Stimulated activated CD4-positive, alpha-beta T cell treated with anti-CD3 and anti-CD28 coated beads, Interleukin-4, amount 100 ng/mL, for 48 hours (primary cell): ENCODE results near the gene AGPAT3.
"Not testable (repeated sequence)": the region's sequence is repeated elsewhere in the genome, so short reads cannot be mapped to it uniquely, and the experiment has no call there.

ENCODE experiments used
- DNase-seq, 2 donors: peaks; one replicate each; pipeline ENCODE4 v3.0.0-alpha.2; 2020; ENCODE audit warnings: low read depth in 2 of 2

AGPAT3 gene, protein sequence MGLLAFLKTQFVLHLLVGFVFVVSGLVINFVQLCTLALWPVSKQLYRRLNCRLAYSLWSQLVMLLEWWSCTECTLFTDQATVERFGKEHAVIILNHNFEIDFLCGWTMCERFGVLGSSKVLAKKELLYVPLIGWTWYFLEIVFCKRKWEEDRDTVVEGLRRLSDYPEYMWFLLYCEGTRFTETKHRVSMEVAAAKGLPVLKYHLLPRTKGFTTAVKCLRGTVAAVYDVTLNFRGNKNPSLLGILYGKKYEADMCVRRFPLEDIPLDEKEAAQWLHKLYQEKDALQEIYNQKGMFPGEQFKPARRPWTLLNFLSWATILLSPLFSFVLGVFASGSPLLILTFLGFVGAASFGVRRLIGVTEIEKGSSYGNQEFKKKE

DNA sequence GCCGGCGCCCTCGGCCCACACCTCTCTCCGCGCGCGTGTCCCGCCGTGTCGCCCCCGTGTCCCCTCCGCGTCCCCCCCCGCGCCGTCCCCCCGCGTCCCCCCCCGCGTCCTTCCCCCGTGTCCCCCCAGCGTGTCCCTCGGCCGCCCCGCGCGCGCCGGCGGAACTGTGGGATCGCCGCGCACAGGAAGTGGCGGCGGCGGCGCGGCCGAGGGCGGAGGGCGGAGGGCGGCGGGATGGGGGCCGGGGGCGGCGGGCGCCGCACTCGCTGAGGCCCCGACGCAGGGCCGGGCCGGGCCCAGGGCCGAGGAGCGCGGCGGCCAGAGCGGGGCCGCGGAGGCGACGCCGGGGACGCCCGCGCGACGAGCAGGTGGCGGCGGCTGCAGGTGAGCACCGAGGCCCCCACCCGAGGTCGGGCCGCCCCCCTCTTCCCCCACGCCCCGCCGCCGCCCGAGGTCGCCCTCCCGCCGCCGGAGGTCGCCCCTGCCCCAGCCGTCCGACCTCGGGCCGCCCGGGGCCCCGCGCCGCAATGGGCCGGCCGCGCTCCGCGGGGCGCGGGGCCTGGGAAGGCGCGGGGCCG is at the start of gene AGPAT3:
TSS of gene AGPAT3 (plus strand) at position 262 of the 578 bp plus-strand sequence. CDS start 94,459 bp downstream, outside the sequence.
- peak; percentile 15 to 35 for DNase-seq

DNA sequence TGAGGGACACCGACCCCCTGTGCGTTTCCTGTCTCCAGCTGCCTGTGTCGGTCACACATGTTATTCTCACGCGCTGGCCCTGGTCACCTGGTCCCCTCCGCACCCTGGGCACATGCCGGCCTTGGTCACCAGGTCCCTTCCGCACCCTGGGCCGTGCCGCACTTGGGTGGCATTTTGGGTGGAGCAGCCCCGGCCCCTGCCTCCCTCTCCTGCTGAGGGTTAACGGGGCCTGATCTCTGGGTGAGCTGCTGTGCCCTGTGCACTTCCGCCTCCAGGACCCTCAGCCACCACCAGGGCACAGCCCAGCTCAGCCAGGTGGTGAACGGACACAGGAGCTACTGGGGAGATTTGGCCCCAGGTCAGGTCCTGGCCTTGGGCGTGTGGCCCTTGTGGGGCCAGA is 49.0 kb upstream of the AGPAT3 start:
- no peak for DNase-seq

DNA sequence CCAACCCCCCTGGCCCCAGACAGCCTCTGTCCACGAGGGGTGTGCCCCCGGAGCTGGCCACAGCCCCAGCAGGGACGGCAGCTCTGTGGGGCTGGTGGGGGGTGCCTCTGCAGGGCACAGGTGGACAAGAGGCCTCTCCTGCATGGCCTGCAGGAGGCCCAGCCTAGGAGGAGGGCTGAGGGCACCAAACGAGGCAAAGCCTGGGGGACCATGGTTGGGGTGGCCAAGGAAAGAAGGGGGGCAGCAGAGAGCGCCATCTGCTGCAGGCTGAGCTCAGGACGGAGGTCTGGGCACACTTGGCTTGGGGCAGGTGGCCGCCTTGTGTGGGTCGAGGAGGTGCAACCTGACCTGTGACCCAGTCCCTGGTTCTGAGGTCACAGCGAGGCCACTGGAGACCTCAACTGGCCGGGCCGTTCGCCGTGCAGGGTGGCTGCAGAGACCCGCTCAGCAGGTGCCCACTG is 48.4 kb upstream of the AGPAT3 start:
- no peak for DNase-seq

DNA sequence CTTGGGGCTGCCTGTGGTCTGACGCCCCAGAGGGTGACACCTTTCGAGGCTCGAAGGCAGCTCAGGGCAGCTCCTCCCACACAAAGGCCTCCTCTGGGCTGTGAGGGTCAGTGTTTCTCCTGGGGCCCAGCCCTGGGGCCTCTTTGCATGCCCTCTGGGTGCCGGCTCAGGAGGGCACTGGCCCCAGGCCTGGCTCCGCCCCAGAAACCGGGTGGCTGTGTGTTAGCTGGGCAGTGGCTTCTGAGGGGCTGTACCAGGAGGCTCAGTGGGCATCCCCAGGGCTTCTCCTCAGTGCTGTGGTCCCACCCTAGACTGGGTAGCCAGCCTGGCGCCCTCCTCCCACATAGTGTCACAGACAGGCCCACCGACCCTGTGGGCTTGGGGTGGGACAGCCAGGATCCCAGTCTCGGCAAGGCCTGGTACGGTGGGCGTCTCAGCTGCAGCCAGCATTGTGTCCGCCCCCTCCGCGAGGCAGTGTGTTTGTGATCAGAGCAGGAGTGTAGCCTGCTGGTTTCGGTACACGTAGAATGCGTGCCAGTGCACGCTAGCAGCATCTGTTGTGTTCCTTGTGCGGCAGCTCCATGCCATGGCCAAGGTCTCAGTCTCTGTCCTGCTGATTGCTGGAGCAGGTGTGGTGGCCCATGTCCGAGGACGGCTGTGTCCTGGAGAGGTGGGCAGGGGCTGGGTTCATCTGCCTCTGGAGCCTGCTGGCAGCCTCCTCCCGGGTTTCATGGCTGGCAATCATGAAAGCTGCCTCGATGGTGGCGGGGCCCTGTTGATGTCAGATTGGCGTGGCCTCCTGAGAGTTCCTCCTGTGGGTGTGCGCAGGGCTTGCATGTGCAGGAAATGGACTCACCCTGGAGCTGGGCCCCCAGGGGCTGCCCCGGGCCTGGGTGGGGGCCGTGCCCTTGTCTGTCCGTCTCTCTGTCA is 47.6 kb upstream of the AGPAT3 start:
- DNase-seq = no peak

DNA sequence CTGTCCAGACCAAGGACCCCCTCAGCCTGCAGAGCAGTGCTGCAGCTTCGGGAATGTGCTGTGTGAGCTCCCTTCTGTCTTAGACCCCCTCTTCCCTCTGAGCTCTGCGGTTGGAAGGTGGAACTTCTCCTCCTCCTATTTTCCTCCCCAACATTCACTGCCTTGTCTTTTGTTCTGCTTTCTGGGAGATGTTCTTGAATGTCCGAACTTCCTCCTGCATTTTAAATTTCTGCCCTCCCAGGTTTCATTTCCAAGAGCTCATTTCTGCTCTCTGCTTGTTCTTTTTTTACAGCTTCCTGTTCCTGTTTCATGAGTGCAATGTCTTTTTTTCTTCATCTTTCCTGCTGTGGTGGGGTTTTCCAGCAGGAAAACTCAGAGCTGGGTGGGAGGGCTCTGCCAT is 46.3 kb upstream of the AGPAT3 start:
- no peak for DNase-seq

DNA sequence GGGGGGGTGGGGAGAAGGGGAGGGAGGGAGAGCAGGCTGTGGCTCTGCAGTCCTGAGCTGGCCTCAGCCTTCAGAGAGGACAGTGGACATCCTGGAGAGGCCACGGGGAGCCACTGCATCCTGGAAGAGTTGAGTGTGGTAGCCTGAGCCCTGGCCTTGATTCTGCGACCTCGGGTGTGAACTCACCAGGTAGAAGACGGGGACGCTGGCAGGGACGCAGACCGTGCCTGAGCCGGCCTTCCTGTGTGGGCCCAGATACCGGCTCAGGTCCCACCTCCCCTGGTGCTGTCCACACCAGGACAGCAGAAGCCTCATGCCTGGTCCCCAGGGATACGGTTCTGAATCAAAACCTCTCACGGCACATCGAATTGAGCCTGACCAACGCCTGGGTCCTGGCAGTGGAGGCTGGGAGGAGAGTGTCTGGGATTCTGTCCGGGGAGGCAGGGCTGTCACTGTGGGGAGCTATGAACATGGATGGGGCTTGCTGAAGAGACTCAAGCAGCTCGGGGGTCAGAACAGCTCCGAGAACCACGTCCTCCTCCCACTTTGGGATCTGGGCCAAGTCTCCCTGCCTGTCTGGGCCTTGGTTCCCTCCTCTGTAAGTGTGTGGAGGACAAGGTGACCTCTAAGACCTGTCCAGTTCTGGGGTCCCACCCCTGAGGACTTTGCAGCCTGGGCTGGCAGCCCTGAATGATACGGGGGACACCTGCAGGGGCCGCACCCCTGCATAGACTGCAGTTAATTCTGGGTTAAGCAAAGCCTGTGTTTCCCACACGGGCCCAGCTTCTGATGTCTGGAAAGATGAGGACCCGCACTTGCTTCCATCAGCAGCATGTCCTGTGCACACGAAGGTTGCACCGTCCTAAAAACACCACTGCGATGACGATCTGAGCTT is 45.3 kb upstream of the AGPAT3 start:
- no peak for DNase-seq

DNA sequence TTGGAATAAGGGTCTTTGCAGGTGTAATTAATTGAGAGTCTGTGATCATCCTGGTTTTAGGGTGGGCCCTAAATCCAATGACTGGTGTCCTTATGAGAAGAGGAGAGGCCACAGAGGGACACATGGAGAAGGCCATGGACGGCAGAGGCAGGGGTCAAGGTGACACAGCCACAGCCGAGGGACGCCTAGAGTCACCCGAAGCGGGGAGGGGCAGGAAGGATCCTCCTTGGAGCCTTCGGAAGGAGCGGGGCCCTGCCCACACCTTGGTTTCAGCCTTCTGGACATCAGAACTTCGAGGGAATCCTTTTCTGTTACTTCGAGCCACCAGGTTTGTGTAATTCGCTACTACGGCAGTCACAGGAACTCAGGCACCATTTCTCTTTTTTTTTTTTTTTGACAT is 44.6 kb upstream of the AGPAT3 start:
- no peak for DNase-seq

DNA sequence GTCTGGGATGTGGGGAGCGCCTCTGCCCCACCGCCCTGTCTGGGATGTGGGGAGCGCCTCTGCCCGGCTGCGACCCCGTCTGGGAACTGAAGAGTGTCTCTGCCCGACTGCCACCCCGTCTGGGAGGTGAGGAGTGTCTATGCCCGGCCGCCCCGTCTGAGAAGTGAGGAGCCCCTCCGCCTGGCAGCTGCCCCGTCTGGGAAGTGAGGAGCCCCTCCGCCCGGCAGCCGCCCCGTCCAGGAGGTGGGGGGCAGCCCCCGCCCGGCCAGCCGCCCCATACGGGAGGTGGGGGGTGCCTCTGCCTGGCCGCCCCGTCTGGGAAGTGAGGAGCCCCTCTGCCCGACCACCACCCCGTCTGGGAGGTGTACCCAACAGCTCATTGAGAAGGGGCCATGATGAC is 42.9 kb upstream of the AGPAT3 start:
- DNase-seq = not testable (repeated sequence)

DNA sequence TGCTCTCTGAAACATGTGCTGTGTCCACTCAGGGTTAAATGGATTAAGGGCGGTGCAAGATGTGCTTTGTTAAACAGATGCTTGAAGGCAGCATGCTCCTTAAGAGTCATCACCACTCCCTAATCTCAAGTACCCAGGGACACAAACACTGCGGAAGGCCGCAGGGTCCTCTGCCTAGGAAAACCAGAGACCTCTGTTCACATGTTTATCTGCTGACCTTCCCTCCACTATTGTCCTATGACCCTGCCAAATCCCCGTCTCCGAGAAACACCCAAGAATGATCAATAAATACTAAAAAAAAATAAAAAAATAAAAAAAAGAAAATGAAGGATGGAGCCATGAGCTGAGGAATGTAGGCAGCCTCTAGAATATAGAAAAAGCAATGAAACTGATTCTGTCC is 42.3 kb upstream of the AGPAT3 start:
- not testable (repeated sequence) for DNase-seq

DNA sequence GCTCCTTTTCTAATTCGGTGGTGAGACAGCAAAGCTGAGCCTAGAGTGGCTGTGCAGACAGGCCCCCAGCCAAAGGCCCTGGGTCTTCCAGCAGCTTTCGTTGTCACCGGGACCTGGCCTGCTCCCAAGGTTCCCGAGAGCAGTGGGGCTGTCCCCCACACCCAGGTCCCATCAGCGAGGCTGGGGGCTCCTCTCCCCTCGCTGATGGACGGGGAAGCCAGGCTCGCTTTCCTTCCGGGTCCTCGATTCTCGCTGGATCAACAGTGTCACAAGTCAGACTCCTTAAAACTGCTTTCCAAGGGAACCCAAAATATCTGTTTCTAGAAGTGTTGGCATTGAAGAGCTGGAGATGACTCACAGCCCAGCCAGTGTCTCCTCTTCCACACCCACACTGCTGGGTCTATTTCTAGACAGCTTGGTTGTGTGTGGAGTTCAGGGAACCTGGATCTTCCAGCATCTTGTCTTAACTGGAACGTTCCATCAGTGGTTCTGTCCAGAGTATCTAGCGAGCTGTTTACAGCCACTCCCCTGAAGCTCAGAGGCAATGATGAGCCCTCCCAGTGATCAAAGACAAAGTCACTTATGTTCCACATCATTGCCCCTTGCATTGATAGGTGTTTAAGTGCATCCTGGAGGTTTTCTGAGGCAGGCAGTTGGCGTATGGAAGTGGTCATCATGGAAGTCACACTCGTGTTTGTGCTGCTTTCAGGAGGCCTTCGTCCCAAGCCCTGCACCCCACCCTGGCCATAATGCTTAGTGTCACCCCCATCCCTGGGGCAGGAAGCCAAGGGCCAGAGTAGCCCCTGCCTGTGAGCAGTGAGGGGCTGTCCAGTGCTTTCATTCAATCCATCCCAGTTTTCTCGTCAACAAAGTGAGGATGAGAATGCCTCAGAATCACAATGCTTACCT is 40.4 kb upstream of the AGPAT3 start:
- no peak for DNase-seq

DNA sequence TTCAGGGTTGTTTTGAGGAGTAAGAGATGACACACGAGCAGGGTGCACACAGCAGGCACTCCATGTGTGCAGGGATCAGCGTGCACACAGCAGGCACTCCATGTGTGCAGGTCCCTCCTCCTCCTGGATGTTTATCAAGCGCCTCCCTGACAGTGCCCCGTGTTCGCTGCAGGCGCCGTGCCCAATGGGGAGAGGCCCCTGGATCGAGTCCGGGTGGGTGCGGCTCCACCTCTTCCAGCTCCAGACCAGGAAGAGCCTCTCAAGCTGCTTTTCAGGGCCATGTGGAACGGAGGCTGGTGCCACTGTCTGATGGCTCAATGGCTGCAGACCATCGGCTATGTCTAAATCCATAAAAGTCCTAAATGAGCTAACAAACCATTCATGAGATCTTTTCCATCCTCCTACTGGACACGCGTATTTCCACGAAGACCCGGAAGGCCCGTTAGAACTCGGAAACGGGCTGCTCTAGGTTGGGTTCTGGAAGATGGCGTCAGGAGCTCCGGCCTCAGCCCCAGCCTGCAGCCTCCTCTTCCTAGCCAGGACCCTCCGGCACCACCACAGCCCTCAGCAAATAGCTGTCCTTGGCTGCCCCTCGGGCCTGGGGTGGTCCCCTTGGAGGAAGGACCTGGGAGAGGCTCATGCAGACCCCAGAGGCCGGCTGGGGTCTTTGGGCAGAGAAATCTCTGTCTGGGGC is 39.6 kb upstream of the AGPAT3 start:
- DNase-seq = no peak

DNA sequence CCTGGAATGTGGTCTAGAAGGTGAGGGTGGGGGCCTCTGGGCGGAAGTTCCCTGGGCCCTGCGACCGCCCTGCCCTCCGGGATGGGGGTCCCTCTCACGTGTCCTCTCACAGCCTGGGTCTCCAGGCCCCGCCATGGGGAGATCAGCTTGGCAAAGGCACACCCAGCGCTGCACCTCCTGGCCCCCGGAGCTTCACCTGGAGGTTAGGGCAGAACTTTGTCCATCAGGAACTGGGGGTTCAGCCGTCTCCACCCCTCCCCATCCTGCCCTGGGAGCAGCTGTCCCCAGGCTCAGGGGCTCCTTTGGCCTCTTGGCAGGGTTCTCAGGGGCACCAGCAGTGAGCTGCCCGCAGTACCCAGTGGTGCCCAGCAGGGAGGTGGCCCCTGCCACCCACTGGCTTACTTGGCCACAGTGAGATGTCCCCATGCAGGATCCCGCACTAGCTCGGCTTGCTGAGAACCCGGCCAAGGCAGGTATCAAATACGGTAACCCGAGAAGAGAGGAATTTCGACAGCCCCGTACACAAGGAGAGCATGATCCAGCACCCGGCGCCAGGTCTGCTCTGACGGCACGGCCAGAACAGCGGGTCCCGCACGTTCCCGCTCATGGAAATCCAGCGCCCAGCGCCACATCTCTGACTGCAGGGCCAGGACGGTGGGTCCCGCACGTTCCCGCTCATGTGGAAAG is 38.9 kb upstream of the AGPAT3 start:
- no peak for DNase-seq

DNA sequence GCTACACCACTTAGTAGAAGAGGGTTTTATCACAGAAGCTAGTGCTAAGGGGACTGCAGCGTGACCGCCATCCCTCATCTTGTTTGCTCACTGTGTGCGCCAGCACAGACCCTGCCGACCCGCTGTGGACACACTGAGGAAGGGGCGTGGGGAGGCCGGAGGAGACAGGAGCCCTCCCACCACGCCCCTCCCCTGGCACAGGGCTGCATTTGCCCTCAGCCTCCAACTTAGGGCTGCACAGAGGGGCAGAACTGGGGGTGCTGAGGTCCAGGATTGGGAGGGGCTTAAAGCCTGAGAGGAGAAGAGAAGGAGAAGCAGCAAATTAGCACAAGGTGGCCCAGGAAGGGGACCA is 38.4 kb upstream of the AGPAT3 start:
- no peak for DNase-seq

DNA sequence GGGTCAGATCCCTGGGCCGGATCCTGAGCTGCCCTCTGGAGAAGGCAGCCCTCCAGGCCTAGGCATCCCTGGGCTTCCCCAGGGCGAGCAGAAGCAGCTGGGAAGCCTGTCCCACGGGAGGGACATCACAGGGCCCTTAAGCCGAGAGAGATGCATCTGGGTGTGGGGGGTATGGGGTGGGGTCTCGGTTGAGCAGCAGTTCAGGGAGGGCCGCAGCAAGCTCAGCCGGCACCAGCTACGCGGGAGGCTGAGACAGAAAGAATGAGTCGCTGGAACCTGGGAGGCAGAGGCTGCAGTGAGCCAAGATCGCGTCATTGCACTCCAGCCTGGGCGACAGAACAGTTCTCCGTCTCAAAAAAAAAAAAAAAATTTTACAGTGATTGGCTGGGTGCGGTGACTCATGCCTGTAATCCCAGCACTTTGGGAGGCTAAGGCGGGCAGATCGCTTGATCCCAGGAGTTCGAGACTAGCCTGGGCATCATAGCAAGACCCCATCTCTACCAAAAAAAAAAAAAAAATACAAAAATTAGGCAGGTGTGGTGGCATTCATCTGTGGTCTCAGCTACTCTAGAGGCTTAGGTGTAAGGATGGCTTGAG is 37.9 kb upstream of the AGPAT3 start:
- DNase-seq = no peak

DNA sequence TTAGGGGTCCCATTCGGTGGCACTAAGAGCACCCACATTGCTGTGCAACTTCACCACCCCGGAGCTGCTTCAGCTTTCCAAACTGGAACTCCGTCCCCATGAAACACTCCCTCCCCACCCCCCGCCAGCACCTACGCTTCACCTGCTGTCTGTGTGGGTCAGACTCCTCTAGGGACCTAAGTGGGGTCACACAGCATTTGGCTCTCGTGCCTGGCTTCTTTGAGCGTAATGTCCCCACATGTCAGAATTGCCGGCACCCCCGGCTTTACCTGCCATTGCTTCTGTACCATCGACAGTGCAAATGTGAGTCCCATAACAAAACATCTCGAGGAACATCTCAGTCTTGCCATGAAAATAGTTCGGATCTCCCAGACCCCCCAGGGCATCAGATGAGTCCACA is 35.9 kb upstream of the AGPAT3 start:
- DNase-seq = no peak

DNA sequence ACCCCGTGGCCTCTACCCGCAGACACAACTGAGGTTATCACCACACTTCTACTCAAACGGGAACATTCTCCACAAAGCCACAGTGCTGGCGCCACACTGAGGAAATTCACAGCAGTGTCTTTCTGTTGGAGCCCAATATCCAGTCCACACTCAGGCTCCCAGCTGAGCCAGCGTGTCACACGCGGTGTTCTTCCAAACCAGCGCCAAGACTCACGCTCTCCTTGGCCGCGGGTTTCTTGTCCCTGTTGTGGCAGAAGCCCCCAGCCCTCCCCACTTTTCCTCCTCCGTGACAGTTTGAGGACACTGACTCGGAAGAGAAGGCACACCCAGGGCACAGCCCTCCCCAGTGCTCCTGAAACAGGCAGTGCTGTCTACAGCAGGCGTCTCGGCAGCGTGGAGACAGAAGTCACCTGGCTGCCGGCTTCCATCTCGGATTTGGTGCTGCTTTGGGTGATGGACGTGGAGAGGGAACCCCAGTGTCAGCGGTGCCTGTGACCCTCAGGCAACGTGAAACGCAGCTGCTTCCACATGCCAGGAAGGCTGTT is 35.4 kb upstream of the AGPAT3 start:
- DNase-seq = no peak

DNA sequence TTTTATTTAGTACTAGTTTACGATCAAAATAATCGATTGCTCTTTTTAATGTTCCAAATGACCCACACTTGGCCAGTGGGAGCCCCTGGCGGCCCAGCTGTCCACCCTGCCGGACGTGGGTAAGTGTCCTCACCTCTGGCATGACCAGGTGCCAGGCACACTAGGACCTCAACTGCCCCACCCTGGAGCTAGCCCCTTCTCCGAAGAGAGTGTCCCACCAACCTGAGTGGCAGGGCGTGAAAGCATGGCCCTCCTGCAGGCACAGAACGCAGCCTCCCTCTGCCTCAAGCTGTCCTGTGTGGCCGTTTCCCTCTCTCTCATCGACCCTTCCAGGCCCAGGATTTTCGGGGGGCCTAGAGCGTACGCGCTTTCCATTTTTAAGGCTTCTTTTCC is 32.9 kb upstream of the AGPAT3 start:
- DNase-seq = no peak

DNA sequence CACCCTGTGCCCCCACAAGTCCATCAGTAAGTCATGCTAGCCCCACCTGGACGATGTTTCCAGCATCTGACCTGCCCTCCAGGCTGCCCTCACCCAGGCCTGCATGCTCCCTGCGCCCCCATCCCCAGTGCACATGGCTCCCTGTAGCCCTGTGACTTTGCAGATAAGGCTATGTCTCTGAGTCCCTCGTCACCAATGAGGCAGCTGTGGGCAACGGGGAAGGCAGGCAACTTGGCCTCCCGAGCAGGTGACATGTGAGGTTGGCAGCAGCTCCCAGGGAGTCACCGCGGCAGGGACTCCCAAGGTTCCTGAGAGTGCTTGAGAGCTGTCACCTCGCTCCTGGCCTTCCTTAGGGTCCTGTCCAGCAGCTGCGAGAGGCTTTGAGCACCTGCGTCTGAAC is 32.4 kb upstream of the AGPAT3 start:
- DNase-seq = no peak
